Liver (tissue), 9 donors: ENCODE results near the gene CLDN24. TPM values are rescaled to one million over a fixed set of nuclear protein-coding genes. Genes with fewer than 3 reads are reported as not detected.

Experiments
- DNase-seq: peaks from one replicate; pipeline ENCODE4 v3.0.0-alpha.2; 2017; ENCODE audit warnings: low spot score
- H3K27ac ChIP-seq, 2 donors: one replicate each; pipeline ENCODE4 v1.7.0; 2013; ENCODE audit warnings: inconsistent platforms in 2 of 2, low read length in 2 of 2, control low read depth in 1 of 2, low read depth in 1 of 2, mild to moderate bottlenecking in 1 of 2
- H3K27me3 ChIP-seq, 4 donors: one replicate each; pipeline versions ENCODE4 v1.6.1 to v1.7.0; 2013; ENCODE audit warnings: low read length in 3 of 4, inconsistent platforms in 1 of 4, mild to moderate bottlenecking in 1 of 4, moderate library complexity in 1 of 4; ENCODE audit not compliant: control insufficient read depth in 4 of 4, insufficient read depth in 4 of 4
- H3K36me3 ChIP-seq, 4 donors: one replicate each; pipeline versions ENCODE4 v1.6.1 to v1.7.0; 2013; ENCODE audit warnings: low read length in 3 of 4, mild to moderate bottlenecking in 3 of 4, low read depth in 1 of 4, moderate library complexity in 1 of 4; ENCODE audit not compliant: control insufficient read depth in 4 of 4, insufficient read depth in 3 of 4
- H3K4me1 ChIP-seq, 4 donors: one replicate each; pipeline versions ENCODE4 v1.6.1 to v1.7.0; 2013; ENCODE audit warnings: low read length in 3 of 4, mild to moderate bottlenecking in 3 of 4, moderate library complexity in 1 of 4; ENCODE audit not compliant: control insufficient read depth in 4 of 4, insufficient read depth in 4 of 4
- H3K4me3 ChIP-seq, 3 donors: one replicate each; pipeline versions ENCODE4 v1.6.1 to v1.7.0; 2013; ENCODE audit warnings: low read length in 3 of 3, control low read depth in 1 of 3, low read depth in 1 of 3, mild to moderate bottlenecking in 1 of 3
- H3K9ac ChIP-seq, 2 donors: one replicate each; pipeline ENCODE4 v1.7.0; 2013; ENCODE audit warnings: low read length in 2 of 2, mild to moderate bottlenecking in 2 of 2, moderate library complexity in 2 of 2, control low read depth in 1 of 2, low read depth in 1 of 2
- H3K9me3 ChIP-seq, 4 donors: one replicate each; pipeline versions ENCODE4 v1.6.1 to v1.7.0; 2013; ENCODE audit warnings: low read length in 3 of 4; ENCODE audit not compliant: control insufficient read depth in 4 of 4
- ATF3 ChIP-seq: IDR thresholded peaks from 2 replicates; pipeline ENCODE4 v1.6.1; 2016; ENCODE audit warnings: antibody characterized with exemption
- EGR1 ChIP-seq, 2 donors: IDR thresholded peaks; 2 replicates each; pipeline ENCODE4 v1.6.1; 2016 to 2018; ENCODE audit warnings: antibody characterized with exemption in 2 of 2, low read depth in 2 of 2
- FOXA2 ChIP-seq: IDR thresholded peaks from 2 replicates; pipeline ENCODE4 v1.6.1; 2016; ENCODE audit warnings: antibody characterized with exemption
- HNF4G ChIP-seq: IDR thresholded peaks from 2 replicates; pipeline ENCODE4 v1.6.1; 2016; ENCODE audit warnings: antibody characterized with exemption
- JUND ChIP-seq, 2 donors: IDR thresholded peaks; 2 replicates each; pipeline ENCODE4 v1.6.1; 2016; ENCODE audit warnings: antibody characterized with exemption in 2 of 2
- RAD21 ChIP-seq, 2 donors: IDR thresholded peaks; 2 replicates each; pipeline ENCODE4 v1.6.1; 2016; ENCODE audit warnings: antibody characterized with exemption in 2 of 2, mild to moderate bottlenecking in 2 of 2
- RXRA ChIP-seq, 2 donors: IDR thresholded peaks; 2 replicates each; pipeline ENCODE4 v1.6.1; 2017 to 2018; ENCODE audit warnings: antibody characterized with exemption in 2 of 2, mild to moderate bottlenecking in 1 of 2
- SP1 ChIP-seq: IDR thresholded peaks from 2 replicates; pipeline ENCODE4 v1.6.1; 2018; ENCODE audit warnings: antibody characterized with exemption, mild to moderate bottlenecking
- YY1 ChIP-seq: IDR thresholded peaks from 2 replicates; pipeline ENCODE4 v1.6.1; 2016; ENCODE audit warnings: antibody characterized with exemption, mild to moderate bottlenecking
- WGBS: extraction: QIAGEN DNeasy Blood & Tissue Kit; methylation state at CpG from one replicate; pipeline ENCODE4 v1.1.7; 2013; 5-methylcytosine and 5-hydroxymethylcytosine counted together
- polyA plus RNA-seq, 2 donors: library from polyadenylated mRNA; stranded (reverse) in 1 of 2; unstranded in 1 of 2; fragments of 200-250 nt in 1 of 2; fragments of >200 nt in 1 of 2; fragmentation: Nextera tagmentation in 1 of 2; extraction: Ambion mirVana in 1 of 2; gene quantifications; one replicate each; pipeline versions ENCODE4 v1.2.1 to v1.2.3, GENCODE V29; 2013 to 2015
- total RNA-seq, 2 donors: library from RNA; depleted of rRNA; stranded (reverse); fragments of >200 nt; gene quantifications; one replicate each; pipeline ENCODE4 v1.2.3, GENCODE V29; 2014
- TF ChIP-seq, protein P1 (sequence below): IDR thresholded peaks from 2 replicates; pipeline ENCODE4 v1.6.1; 2016; ENCODE audit warnings: antibody characterized with exemption
- TF ChIP-seq, protein P2 (sequence below): fragments of 150-350 bp; IDR thresholded peaks from 2 replicates; pipeline ENCODE4 v1.5.1; 2017; ENCODE audit warnings: improper control_type of control experiment, low read depth, low read length; ENCODE audit not compliant: missing input control
- TF ChIP-seq, protein P3 (sequence below): IDR thresholded peaks from 2 replicates; pipeline ENCODE4 v1.6.1; 2016; ENCODE audit warnings: antibody characterized with exemption
- TF ChIP-seq, protein P4 (sequence below): IDR thresholded peaks from 2 replicates; pipeline ENCODE4 v1.6.1; 2016; ENCODE audit warnings: antibody characterized with exemption, mild to moderate bottlenecking
- donor health status: healthy.
- donor health status: healthy.
- donor health status: healthy.
- donor health status: healthy.
- donor health status: healthy.

Gene CLDN24
- total and polyA plus RNA-seq, 4 donors: not detected

GRCh38 chr4:183366206-183366835 lies 44.1 kb upstream of the CLDN24 start:
- no peaks in the 10 kb centered on the region for H3K27me3 ChIP-seq
- H3K27ac ChIP-seq: no peak overlapping the region
- peaks cover 0 to 3% (median 0%) of the 10 kb centered on the region in 4 donors for H3K4me1 ChIP-seq
- H3K36me3 ChIP-seq: no peaks in the 10 kb centered on the region
- TF ChIP-seq, protein P1, sequence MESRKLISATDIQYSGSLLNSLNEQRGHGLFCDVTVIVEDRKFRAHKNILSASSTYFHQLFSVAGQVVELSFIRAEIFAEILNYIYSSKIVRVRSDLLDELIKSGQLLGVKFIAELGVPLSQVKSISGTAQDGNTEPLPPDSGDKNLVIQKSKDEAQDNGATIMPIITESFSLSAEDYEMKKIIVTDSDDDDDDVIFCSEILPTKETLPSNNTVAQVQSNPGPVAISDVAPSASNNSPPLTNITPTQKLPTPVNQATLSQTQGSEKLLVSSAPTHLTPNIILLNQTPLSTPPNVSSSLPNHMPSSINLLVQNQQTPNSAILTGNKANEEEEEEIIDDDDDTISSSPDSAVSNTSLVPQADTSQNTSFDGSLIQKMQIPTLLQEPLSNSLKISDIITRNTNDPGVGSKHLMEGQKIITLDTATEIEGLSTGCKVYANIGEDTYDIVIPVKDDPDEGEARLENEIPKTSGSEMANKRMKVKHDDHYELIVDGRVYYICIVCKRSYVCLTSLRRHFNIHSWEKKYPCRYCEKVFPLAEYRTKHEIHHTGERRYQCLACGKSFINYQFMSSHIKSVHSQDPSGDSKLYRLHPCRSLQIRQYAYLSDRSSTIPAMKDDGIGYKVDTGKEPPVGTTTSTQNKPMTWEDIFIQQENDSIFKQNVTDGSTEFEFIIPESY: no peak
- TF ChIP-seq FOXA2 (no peak), ATF3 (no peak), YY1 (no peak), HNF4G (no peak), EGR1 (IDR thresholded peaks at IDR 0.05; ENCODE audit: low read depth in 2 of 2) (no peak), JUND (IDR thresholded peaks at IDR 0.05) (no peak), RXRA (IDR thresholded peaks at IDR 0.05) (no peak), RAD21 (IDR thresholded peaks at IDR 0.05) (no peak), SP1 (no peak)
- TF ChIP-seq, protein P2, sequence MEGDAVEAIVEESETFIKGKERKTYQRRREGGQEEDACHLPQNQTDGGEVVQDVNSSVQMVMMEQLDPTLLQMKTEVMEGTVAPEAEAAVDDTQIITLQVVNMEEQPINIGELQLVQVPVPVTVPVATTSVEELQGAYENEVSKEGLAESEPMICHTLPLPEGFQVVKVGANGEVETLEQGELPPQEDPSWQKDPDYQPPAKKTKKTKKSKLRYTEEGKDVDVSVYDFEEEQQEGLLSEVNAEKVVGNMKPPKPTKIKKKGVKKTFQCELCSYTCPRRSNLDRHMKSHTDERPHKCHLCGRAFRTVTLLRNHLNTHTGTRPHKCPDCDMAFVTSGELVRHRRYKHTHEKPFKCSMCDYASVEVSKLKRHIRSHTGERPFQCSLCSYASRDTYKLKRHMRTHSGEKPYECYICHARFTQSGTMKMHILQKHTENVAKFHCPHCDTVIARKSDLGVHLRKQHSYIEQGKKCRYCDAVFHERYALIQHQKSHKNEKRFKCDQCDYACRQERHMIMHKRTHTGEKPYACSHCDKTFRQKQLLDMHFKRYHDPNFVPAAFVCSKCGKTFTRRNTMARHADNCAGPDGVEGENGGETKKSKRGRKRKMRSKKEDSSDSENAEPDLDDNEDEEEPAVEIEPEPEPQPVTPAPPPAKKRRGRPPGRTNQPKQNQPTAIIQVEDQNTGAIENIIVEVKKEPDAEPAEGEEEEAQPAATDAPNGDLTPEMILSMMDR: no peak
- TF ChIP-seq, protein P3, sequence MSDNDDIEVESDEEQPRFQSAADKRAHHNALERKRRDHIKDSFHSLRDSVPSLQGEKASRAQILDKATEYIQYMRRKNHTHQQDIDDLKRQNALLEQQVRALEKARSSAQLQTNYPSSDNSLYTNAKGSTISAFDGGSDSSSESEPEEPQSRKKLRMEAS: no peak
- no peak overlapping the region for H3K9ac ChIP-seq
- WGBS: 95% methylated on average over 16 of the region's 16 CpGs
- H3K9me3 ChIP-seq: no peaks in the 10 kb centered on the region
- no peak for DNase-seq
- no peak overlapping the region for H3K4me3 ChIP-seq

DNA sequence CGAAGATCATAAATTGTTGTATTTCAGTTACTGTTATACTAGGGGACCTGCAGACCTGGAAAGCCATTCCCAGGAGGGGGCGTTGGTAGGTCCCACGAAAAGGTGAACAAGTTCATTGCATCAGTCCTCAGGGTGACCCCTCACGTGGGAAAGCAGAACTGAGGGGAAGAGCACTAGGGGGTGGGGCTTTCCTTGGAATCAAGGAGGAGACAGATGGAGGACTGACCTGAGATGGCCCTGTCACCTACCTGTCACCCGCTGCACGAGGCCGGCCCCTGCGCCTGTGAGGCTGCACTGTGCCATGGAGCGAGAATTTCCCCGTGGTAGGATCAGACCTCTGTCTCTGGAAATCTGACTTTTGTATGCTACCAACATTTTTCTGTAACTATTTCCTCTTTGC lies 41.8 kb upstream of the CLDN24 start:
- TF ChIP-seq, protein P1: no peak
- TF ChIP-seq RXRA (IDR thresholded peaks at IDR 0.05) (no peak), FOXA2 (no peak), YY1 (no peak), RAD21 (IDR thresholded peaks at IDR 0.05) (no peak)
- TF ChIP-seq, protein P4, sequence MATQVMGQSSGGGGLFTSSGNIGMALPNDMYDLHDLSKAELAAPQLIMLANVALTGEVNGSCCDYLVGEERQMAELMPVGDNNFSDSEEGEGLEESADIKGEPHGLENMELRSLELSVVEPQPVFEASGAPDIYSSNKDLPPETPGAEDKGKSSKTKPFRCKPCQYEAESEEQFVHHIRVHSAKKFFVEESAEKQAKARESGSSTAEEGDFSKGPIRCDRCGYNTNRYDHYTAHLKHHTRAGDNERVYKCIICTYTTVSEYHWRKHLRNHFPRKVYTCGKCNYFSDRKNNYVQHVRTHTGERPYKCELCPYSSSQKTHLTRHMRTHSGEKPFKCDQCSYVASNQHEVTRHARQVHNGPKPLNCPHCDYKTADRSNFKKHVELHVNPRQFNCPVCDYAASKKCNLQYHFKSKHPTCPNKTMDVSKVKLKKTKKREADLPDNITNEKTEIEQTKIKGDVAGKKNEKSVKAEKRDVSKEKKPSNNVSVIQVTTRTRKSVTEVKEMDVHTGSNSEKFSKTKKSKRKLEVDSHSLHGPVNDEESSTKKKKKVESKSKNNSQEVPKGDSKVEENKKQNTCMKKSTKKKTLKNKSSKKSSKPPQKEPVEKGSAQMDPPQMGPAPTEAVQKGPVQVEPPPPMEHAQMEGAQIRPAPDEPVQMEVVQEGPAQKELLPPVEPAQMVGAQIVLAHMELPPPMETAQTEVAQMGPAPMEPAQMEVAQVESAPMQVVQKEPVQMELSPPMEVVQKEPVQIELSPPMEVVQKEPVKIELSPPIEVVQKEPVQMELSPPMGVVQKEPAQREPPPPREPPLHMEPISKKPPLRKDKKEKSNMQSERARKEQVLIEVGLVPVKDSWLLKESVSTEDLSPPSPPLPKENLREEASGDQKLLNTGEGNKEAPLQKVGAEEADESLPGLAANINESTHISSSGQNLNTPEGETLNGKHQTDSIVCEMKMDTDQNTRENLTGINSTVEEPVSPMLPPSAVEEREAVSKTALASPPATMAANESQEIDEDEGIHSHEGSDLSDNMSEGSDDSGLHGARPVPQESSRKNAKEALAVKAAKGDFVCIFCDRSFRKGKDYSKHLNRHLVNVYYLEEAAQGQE: no peak
- TF ChIP-seq, protein P3: no peak
- no peak overlapping the region for H3K9ac ChIP-seq
- H3K36me3 ChIP-seq: no peaks in the 10 kb centered on the region
- DNase-seq: no peak
- H3K27ac ChIP-seq: no peak overlapping the region
- WGBS: 78% methylated on average over 10 of the region's 10 CpGs
- H3K9me3 ChIP-seq: peaks cover 0 to 1% (median 0%) of the 10 kb centered on the region in 4 donors
- no peaks in the 10 kb centered on the region for H3K27me3 ChIP-seq
- no peak overlapping the region for H3K4me3 ChIP-seq
- H3K4me1 ChIP-seq: peaks cover 0 to 3% (median 0%) of the 10 kb centered on the region in 4 donors
